Right lobe of liver (tissue), 4 donors: ENCODE measurements around the gene TBC1D5.

Experiments
- POLR2A ChIP-seq: fragments of 450-650 bp; IDR thresholded peaks from one replicate; pipeline ENCODE4 v1.6.1; 2017; ENCODE audit warnings: antibody characterized with exemption, mild to moderate bottlenecking
- TF ChIP-seq, protein P1 (sequence below), 4 donors: fragments of 200-600 bp in 3 of 4; fragments of 450-650 bp in 1 of 4; IDR thresholded peaks; one replicate each; pipeline versions ENCODE4 v1.5.1 to v1.8.0; 2016 to 2022; ENCODE audit warnings: antibody characterized with exemption in 4 of 4, mild to moderate bottlenecking in 2 of 4
- donor health status: DM: no; HTN: no; CAD: no.
- donor health status: DM: no; HTN: no; CAD: no.
- donor health status: DM: no; HTN: yes; CAD: no.

DNA sequence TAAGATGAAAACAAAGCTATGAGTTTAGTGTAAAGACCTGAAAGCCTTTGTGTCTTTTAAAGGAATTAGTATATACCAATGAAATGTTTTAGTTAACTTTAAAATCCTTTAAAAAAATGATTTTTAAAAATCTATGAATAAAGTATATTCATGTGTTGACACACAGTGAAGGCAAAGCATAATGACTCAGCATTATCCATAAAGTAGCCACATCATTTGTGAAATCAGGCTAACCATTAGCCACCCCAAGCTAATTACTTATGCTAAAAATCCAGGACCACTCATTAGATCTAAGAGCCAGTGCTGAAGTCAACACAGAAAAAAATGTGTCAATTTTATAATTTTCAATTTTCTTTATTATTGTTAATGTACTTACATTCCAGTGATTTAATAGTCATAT is 310.2 kb downstream of the TBC1D5 start:
- TF ChIP-seq, protein P1, sequence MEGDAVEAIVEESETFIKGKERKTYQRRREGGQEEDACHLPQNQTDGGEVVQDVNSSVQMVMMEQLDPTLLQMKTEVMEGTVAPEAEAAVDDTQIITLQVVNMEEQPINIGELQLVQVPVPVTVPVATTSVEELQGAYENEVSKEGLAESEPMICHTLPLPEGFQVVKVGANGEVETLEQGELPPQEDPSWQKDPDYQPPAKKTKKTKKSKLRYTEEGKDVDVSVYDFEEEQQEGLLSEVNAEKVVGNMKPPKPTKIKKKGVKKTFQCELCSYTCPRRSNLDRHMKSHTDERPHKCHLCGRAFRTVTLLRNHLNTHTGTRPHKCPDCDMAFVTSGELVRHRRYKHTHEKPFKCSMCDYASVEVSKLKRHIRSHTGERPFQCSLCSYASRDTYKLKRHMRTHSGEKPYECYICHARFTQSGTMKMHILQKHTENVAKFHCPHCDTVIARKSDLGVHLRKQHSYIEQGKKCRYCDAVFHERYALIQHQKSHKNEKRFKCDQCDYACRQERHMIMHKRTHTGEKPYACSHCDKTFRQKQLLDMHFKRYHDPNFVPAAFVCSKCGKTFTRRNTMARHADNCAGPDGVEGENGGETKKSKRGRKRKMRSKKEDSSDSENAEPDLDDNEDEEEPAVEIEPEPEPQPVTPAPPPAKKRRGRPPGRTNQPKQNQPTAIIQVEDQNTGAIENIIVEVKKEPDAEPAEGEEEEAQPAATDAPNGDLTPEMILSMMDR (IDR thresholded peaks at IDR 0.05) = no peak
- no peak for TF ChIP-seq POLR2A
